NCI-H2107 (cell line): ENCODE data around the gene RPS19BP1.
"Not testable (repeated sequence)": the region's sequence is repeated elsewhere in the genome, so short reads cannot be mapped to it uniquely, and the experiment has no call there.

Experiments
- DNase-seq: peaks from one replicate; lab custom pipeline; 2025; lab: John Stamatoyannopoulos, UW

RPS19BP1 gene

DNA sequence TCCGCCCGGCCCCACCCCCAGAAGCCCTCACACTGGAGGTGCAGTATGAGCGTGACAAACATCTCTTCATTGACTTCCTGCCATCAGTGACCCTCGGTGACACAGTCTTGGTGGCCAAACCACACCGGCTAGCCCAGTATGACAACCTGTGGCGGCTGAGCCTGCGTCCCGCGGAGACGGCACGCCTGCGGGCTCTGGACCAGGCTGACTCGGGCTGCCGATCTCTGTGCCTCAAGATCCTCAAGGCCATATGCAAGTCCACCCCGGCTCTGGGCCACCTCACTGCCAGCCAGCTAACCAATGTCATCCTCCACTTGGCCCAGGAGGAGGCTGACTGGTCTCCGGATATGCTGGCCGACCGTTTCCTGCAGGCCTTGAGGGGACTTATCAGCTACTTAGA is 18.8 kb downstream of the RPS19BP1 start:
- no peak for DNase-seq

DNA sequence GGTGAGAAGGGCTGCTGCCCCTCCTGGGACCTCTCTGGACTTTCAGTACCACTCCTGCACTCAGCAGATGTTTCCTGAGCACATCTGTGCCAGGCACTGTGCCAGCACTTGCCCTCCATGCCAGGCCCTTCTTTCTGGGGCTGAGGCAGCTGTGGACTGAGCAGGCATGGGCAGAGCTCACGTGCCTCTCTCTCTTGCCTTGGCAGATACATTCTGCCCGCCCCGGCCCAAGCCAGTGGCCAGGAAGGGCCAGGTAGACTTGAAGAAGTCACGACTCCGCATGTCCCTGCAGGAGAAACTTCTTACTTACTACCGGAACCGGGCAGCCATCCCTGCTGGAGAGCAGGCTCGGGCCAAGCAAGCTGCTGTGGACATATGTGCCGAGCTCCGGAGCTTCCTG is 20.5 kb downstream of the RPS19BP1 start:
- DNase-seq, result no peak

DNA sequence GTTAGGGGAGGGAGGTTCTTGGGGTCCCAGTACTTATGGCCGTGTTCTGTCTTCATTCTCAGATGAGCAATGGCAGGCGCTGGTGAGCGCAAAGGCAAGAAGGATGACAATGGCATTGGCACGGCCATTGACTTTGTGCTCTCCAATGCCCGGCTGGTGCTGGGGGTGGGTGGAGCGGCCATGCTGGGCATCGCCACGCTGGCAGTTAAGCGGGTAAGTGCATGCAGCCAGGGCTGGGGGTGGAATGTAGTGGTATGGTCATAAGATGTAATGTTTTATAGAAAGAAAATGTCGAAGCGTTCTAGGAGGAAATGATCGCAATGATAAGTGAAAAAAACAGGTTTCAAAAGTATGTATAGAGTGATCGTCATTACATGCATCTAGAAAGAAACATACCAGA is 21.3 kb downstream of the RPS19BP1 start:
- DNase-seq, result no peak

DNA sequence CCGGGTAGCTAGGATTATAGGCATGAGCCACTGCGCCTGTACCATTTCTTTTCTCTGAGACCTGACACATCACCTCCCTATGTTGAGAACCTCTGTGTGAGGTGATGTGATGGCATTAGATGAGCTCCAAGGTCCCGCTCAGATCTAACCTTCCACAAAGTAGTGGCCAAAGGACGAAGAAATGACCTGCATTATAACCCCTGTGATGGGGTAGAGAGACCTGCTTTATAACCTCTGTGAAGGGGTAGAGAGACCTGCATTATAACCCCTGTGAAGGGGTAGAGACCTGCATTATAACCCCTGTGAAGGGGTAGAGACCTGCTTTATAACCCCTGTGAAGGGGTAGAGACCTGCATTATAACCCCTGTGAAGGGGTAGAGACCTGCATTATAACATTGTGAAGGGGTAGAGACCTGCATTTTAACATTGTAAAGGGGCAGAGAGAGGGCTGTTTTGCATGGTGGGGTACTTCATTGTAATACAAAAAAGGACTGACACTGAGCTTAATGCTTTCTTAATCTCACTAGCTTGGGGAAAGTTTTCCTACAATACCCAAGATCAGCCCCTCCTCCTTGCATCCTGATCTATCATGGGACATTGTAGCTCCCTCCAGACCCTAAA is 21.9 kb downstream of the RPS19BP1 start:
- DNase-seq, result no peak

DNA sequence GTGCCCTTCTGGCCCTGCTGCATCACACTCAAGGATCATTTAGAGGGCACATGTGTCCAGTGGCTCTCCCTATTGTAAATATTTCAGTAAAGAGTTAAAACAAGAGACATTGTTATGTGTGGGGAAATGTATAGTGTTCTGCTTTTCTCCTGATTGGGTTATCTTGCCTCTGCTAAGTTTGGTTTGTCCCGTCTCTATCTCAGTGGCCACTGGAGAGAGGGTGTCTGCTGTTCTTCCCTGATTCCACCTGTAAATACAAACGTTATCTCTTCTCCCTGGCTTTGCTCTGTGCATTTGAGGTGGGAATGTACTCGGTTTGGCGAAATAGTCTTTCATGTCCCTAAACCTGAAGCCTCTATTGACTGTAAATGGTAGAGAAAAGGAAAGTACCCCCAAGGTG is 24.2 kb downstream of the RPS19BP1 start:
- DNase-seq, result no peak

DNA sequence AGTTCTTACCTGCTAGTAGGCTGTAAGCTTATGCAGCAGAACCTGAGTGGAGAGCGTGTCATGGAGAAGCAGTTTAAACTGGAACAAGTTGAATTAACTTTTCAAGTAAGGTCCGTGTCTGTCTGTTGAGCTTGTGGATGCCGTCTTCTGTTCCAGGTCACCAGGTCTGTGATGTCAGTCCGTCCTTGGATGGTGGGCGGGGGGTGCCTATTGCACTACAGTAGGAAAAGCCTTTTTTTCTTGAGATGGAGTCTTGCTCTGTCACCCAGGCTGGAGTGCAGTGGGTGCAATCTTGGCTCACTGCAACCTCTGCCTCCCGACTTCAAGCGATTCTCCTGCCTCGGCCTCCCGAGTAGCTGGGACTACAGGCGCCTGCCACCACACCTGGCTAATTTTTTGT is 25.5 kb downstream of the RPS19BP1 start:
- DNase-seq, result not testable (repeated sequence)

DNA sequence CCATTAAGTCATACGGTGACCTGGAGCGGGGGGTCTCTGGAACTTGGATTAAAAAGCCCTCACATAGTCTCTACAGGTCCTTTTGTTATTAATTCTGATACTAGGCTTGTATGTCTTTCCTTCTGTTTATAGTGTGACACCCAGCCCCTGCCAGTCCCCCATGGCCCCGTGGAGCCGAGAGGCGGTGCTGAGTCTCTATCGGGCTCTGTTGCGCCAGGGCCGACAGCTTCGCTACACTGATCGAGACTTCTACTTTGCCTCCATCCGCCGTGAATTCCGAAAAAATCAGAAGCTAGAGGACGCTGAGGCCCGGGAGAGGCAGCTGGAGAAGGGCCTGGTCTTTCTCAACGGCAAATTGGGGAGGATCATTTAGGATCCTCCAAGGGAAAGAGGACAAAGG is 28.5 kb downstream of the RPS19BP1 start:
- DNase-seq, result no peak

DNA sequence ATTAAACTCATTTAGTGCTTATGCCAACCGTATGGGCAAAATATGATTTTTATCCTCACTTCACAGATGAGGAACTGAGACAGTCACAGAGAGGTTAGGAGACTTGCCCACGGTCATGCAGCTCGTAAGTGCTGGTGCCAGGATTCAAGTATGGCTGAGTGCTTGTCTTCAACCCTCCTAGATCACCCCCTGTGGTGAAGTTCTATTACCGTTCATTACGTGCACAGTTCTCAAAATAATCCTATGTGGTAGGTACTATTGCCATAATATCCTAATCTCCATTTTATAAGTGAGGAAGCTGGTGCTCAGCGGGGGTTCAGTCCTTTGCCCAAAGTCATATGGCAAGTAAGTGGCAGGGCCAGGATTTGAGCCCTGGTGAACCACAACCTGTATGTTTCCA is 28.9 kb downstream of the RPS19BP1 start:
- DNase-seq, result no peak

DNA sequence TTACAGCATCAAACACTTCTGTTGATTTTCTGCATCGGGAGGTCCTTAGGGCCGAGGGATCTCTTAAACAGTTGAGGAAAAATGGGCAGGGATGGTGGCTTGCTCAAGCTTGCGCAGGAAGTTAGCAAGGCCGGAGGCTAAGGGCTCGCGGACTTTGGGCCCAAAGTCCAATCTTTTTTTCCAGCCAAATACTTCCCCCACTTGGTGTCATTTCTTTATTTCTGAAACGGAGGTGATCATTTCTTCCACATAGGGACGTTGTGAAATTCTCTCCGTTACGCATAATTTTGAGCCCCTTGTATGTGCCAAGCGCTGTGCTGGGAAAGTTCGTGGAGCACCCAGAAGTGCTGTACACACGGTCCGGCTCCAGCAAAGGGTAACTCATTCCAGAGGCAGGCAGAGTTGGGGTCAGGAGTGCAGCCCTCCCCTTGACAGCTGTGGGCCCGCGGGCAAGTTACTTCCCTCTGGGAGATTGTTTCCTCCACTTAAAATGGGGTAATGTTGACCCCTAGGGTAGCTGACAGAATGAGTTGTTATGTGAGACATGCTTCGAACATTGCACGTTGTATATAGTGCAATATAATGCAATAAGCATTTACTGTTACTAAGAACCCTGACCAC is 29.6 kb downstream of the RPS19BP1 start:
- no peak for DNase-seq

DNA sequence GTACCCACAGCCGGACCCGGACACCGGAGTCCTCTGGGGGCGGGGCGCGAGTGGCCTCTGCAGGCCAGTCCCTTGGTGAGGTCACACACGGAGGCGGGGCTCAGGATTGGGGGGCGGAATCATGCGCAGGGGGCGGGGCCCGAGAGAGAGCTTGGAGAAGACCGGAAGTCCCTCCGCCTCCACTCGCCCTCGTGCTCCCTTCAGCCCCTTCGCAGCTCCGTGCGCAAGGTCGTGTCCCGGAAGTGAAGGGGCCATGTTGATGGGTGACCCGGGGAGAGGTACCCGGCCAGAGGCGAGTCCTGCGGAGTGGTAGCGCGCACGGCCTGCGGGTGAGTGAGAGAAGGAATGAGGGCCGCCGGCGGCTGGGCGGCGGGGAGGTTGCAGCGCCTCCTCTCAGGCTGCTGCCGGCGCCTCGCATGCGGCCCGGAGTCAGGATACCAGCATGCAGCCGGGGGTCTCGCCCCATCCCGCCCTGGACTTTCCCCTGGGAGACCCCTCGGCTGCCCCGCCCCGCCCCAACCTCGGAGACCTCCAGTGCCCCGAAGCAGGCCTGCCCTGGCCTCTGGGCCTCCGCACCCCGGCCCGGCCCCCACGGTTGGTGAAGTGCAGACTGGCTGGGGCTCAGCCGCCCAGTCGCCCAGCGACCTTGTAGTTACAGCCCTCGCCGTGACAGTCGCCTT is 30.3 kb downstream of the RPS19BP1 start, which contains the start of gene MIEF1:
Gene MIEF1, plus strand, starts transcription at position 182 of the 680 bp plus-strand sequence. CDS start 9,005 bp downstream, outside the sequence.
- DNase-seq, result peak; percentile 75

DNA sequence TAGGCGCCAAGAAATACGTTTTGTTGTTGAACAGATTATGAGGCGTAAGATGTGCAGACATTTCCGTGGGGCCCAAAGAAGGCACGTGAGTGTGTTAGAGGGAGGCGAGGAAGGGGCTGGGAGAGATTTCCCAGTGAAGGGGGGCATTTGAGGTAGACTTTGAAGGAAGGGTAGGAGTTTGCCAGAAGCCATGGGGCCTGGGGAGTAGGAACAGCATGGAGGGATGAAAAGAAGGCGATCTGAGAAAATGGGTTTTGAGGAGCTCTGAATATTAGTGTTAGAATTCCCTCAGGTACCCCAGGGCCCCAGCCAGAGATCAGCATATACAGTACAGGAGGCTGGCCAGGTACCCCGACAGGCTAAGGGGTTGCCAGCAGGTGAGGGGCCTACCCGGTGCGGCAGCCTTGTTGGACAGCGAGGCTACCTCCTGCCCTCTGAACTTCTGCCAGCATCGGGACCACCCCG is 30.9 kb downstream of the RPS19BP1 start:
- no peak for DNase-seq

DNA sequence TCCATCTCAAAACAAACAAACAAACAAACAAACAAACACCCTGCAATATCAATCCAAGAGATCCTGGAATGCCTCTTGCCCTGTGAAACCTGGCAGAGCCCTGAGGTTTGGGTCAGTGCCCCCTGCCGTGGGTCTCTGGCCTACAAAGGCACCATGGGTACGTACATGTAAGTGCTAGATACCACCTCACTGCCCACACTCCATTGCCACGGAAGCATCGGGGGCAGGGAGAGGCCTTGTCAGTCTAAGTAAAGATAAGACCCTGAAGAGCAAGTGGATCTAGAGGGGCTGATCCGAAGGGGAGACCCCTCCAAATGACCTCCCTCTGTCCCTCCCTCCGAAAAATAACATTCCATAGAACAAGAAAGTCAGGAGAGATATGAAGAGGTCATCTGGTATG is 32.4 kb downstream of the RPS19BP1 start:
- no peak for DNase-seq

DNA sequence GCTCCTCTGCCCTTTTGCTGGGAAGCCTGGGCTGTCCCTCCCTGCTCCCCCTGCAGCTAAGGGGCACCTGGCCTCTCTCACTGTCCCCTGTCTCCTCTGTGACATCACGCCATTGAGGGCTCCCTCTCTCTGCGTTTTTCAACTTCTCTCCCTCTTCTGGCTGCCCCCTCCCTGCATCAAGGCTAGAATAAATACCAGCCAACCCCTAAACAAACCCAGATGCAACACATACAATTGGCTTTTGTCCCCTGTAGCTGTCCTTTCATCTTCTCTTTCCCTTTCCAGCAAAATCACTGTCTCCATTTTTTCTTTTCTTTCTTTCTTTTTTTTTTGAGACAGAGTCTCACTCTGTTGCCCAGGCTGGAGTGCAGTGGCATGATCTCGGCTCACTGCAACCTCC is 33.7 kb downstream of the RPS19BP1 start:
- DNase-seq, result no peak

DNA sequence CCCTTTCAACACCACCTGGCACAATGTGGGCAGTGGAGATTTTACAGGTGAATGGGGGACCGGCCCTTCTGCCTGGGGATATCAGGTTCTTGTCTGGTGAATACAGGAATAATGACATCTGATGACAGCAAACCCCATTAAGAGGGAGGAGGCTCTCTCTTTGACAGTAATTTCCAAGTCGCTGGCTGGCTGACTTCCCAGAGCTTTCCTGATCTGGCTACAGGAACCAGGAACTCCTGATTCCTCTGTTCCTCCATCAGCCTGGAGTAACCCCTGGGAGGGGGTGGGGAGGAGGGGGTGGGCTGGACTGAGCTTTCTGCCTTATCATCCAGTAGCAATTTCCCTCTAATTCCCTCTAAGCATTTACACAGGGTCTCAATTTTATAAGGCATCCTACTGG is 34.2 kb downstream of the RPS19BP1 start:
- peak; percentile 72 for DNase-seq

DNA sequence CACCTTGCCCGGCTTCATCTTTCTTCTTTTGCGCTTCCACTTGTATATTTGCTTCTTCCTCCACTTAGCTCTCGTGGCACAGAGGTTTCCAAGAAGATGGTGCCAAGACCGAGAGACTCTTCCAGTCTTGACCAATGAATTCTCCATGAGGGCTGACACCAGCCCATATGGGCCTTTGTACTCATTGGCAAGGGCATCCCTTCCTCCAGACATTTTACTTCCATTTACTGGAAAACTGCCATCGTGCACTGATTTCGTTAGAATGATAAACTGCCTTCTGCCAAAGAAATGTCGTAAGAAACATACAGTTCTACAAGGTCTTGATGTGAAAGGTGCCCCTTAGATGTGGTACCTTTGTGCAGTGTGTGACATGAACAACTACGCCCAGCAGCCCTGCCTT is 35.1 kb downstream of the RPS19BP1 start:
- no peak for DNase-seq

DNA sequence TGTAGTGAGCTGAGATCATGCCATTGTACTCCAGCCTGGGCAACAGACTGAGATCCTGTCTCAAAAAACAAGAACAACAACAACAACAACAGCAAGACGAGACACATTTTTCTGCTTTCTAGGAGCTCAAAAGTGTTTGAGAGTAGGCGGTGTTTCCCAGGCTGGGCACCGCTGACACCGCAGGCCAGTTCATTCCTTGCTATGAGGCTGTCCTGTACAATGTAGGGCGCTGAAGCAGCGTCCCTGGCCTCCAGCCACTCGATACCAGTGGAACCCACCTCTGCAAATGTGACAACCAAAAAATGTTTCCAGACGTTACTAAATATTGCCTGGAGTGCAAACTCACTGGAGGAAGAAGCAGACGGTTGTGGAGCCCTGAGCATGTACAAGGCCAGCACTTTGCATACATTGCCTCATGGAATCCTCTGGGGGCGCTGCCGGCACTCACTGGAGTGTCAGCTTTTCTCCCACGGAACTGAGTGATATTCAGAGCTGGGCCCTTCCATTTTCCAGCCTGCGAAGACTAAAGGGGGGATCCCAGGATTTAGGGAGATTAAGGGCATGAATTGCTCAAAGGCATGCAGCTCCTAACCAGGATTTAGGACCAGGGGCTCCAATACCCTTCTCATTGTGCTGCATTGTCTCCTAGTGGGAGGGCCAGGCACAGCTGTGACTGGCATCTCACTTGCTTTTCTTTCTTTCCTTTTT is 36.3 kb downstream of the RPS19BP1 start:
- peak; percentile 42 for DNase-seq

DNA sequence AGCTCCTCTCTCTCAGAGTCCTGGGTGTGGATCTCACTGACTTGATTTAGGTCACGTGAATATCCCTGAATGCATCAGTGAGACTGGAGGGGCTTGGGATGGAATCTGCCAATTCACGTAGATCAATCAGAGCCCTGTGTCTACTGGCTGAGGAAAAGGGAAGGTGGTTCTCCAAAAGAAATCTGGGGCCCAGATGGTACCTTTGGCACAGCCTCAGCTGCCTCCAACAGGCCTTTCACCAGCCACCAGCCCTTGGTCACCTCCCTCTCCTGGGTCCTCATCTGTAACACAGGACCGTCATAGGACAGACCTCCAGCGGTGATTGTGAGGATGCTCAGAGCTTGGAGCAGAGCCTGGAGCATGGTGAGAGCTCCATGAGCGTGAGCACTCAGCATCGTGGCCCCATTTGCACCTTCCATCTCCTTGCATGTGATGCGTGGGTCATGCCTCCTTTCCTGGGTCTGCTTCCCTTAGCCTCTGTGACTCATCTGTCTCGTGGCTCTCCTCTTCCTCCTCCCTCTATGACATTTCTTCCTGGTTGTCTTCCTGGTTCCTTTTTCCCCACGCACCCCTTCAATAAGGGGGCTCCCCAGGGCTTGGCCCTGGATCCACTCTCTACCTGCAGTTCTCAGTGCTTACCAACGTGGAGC is 38.0 kb downstream of the RPS19BP1 start:
- DNase-seq, result no peak

DNA sequence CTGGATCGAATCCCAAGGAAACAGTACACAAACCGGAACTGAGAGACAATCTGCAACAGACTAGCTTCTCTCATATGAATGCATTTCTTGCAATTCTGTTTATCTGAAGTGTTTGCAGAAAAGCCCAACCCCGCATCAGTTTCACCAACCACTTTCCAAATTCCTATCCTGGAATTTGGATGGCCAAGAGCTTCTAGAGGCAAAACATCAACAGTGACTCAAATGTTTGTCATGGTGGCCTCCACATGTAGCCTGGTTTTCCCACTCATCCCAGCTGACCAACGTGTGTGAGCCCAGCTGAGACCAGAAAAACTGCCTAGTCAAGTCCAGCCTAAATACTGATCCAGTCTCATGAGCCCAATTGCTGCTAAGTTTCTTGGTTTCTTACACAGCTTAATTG is 38.8 kb downstream of the RPS19BP1 start:
- no peak for DNase-seq

DNA sequence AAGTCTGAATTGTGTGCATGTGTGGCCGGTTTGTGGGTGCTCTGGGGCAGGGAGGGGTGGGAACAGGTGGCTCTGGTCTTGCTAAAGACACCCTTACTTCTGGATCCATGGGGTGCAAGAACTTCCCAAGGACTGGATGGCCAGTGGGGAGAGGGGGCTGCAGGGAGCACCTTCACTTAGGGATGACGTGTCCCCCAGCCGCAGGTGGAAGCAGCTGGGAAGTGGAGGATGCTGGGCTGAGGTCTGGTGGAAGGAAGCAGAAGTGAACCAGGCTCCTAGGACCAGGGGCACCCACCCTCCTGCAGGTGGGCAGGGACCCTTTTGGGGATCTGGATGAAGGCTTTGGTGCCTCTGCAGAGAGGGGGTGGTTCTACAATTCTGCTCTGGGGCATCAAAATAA is 40.4 kb downstream of the RPS19BP1 start:
- DNase-seq, result no peak

DNA sequence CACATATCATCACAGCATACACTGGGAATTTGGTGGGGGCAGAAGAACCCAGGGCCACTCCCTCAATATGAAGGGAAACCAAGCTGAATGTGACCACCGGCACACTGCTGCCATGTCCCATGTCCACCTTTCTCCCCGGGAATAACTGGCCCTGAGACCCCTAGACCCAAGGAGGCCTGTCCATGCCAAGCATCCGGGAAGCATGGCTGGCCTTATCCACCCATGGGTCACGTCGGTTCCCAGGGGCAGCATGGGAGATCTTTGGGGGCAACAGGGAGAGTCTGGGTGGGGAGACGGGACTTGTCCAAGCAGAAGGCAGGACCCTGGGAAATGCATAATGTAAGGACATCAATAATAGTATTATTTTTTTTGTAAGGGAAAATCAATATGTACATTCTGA is 40.9 kb downstream of the RPS19BP1 start:
- no peak for DNase-seq

DNA sequence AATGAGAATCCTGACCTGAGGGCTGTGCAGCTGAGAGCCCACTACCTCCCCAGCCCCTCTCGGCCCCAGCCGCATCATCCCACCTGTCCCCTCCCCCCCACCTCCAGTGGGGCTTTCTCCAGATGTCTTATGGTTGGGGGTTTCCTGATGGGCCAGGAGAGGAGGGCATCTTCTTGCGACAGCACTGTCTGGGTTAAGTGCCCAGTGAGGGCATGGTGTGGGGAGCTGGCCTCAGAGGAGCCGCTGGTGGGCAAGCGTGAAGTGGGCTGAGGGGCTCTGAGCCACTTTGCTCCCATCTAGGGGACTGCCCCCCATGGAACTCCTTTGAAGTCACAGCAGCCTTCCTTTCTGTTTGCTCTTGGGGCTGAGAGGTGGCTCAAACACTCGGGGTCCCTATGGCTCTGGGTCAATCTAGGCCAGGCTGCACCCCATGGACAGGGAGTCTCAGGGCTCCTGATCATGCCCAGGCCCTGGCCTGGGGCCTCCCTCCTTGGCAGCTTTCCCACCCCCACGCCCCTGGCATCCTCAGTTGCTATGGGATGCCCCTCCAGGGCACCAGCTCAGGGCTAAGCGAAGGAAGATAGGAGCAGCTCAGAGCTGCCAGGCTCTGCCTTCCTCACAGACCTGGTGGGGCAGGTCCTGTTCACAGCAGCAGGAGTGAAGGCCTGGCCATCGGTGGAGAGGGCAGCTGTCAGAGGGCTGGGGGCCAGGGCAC is 41.4 kb downstream of the RPS19BP1 start:
- no peak for DNase-seq
